WERI-Rb-1 (cell line): Measurements from ENCODE around the gene UCK1.
"Not testable (repeated sequence)": the region's sequence is repeated elsewhere in the genome, so short reads cannot be mapped to it uniquely, and the experiment has no call there.

Source experiments
- DNase-seq: peaks from one replicate; pipeline ENCODE4 v3.0.0-alpha.2; 2020
- H3K27ac ChIP-seq: fragments of 250-450 bp; sonication (Bioruptor Pico); 2 replicates; pipeline ENCODE4 v1.5.1; 2020; ENCODE audit warnings: mild to moderate bottlenecking, moderate library complexity
- H3K27me3 ChIP-seq: fragments of 250-450 bp; sonication (Bioruptor Pico); 2 replicates; pipeline ENCODE4 v1.5.1; 2021; ENCODE audit warnings: mild to moderate bottlenecking, low read depth, moderate library complexity; ENCODE audit not compliant: insufficient read depth, severe bottlenecking
- H3K36me3 ChIP-seq: fragments of 250-450 bp; sonication (Bioruptor Pico); 2 replicates; pipeline ENCODE4 v1.5.1; 2020; ENCODE audit warnings: mild to moderate bottlenecking, moderate library complexity
- H3K4me3 ChIP-seq: 2 replicates; pipeline ENCODE4 v1.5.1; 2011; ENCODE audit warnings: low read depth, mild to moderate bottlenecking, control low read depth, low read length
- H3K9me3 ChIP-seq: fragments of 250-450 bp; sonication (Bioruptor Pico); 2 replicates; pipeline ENCODE4 v1.5.1; 2021; ENCODE audit warnings: mild to moderate bottlenecking, moderate library complexity; ENCODE audit not compliant: severe bottlenecking
- CTCF ChIP-seq: IDR thresholded peaks from 2 replicates; pipeline ENCODE4 v1.5.1; 2011; ENCODE audit warnings: low read depth, mild to moderate bottlenecking, control low read depth, inconsistent platforms, low read length

The UCK1 gene

DNA sequence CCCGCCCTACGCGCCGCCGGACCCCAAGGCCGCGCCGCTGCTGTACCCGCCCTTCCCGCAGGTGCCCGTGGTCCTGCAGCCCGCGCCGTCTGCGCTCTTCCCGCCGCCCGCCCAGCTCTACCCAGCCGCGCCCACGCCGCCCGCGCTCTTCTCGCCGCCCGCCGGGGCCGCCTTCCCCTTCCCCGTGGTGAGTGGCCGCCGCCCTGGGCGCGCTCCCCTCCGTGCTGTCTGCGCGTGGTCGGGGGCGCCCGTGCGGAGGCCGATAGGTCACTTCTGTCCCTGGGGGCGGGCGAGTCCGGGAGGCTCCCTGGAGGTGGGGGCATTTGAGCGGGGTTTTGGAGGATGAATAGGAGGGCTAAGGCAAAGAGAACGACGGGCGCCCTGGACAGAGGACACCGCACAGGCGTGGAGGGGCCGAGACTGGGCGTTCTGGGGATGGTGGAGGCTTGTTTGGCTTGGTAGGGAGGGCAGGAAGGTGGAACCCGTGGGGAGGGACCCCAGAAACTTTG is 23.8 kb upstream of the UCK1 start:
- Histone ChIP-seq H3K36me3 (no peaks in the 10 kb centered on the region), H3K27me3 (no peaks in the 10 kb centered on the region), H3K9me3 (peaks cover 4% of the 10 kb centered on the region), H3K27ac (no peak overlapping the region), H3K4me3 (no peak overlapping the region)
- DNase-seq = no peak
- no peak for TF ChIP-seq CTCF

GRCh38 chr9:131554087-131554842 is 23.2 kb upstream of the UCK1 start:
- DNase-seq = no peak
- no peaks in the 10 kb centered on the region for H3K27me3 ChIP-seq
- H3K4me3 ChIP-seq = no peak overlapping the region
- no peak overlapping the region for H3K27ac ChIP-seq
- no peak for TF ChIP-seq CTCF
- peaks cover 4% of the 10 kb centered on the region for H3K9me3 ChIP-seq
- H3K36me3 ChIP-seq = no peaks in the 10 kb centered on the region

- no peak overlapping the region for H3K4me3 ChIP-seq
- TF ChIP-seq CTCF = no peak
- no peaks in the 10 kb centered on the region for H3K27me3 ChIP-seq
- H3K9me3 ChIP-seq = peaks cover 4% of the 10 kb centered on the region
- no peak overlapping the region for H3K27ac ChIP-seq
- H3K36me3 ChIP-seq = no peaks in the 10 kb centered on the region
- no peak for DNase-seq
Observed at GRCh38 chr9:131552030-131552429, 21.0 kb upstream of the UCK1 start.

GRCh38 chr9:131550465-131550864 is 19.4 kb upstream of the UCK1 start:
- not testable (repeated sequence) for H3K9me3 ChIP-seq, H3K4me3 ChIP-seq, H3K36me3 ChIP-seq, DNase-seq, H3K27ac ChIP-seq, H3K27me3 ChIP-seq

- peaks cover 15% of the 10 kb centered on the region for H3K9me3 ChIP-seq
- not testable (repeated sequence) for DNase-seq, H3K27me3 ChIP-seq, H3K27ac ChIP-seq, H3K36me3 ChIP-seq, H3K4me3 ChIP-seq
Observed at GRCh38 chr9:131549186-131549585, 18.1 kb upstream of the UCK1 start.

GRCh38 chr9:131546336-131547084 is 15.4 kb upstream of the UCK1 start:
- no peak for DNase-seq
- H3K9me3 ChIP-seq = peaks cover 29% of the 10 kb centered on the region
- H3K4me3 ChIP-seq = peak overlapping the region; percentile 34

More at GRCh38 chr9:131546336-131547084, 15.4 kb upstream of the UCK1 start:
- Histone ChIP-seq H3K36me3 (no peaks in the 10 kb centered on the region), H3K27me3 (no peaks in the 10 kb centered on the region), H3K27ac (no peak overlapping the region)
- TF ChIP-seq CTCF = no peak
